NK-92 treated with Interleukin-12 subunit alpha and Interleukin-12 subunit beta, amount 100 ng/mL, for 24 hours (cell line): ENCODE measurements around the gene PER1.
"Not testable (repeated sequence)": the region's sequence is repeated elsewhere in the genome, so short reads cannot be mapped to it uniquely, and the experiment has no call there.

Experiments
- DNase-seq: peaks from one replicate; lab custom pipeline; 2025; lab: John Stamatoyannopoulos, UW

The PER1 gene

GRCh38 chr17:8119581-8120519, 32.4 kb downstream of the PER1 start:
- DNase-seq, result peak; percentile 56

GRCh38 chr17:8118769-8119580, 33.2 kb downstream of the PER1 start:
- peak; percentile 56 for DNase-seq

GRCh38 chr17:8117980-8118768, 34.0 kb downstream of the PER1 start, which contains the start of gene ALOXE3:
Gene ALOXE3 (minus strand): TSS chr17:8118514. CDS start chr17:8117990, 524 bp downstream.
- no peak for DNase-seq

GRCh38 chr17:8117367-8117979, 34.7 kb downstream of the PER1 start:
- no peak for DNase-seq

- no peak for DNase-seq
These were observed 35.4 kb downstream of the PER1 start for GRCh38 chr17:8116776-8117175.

- no peak for DNase-seq
These were observed 41.3 kb downstream of the PER1 start for GRCh38 chr17:8110907-8111306.

- no peak for DNase-seq
These were observed 41.8 kb downstream of the PER1 start for GRCh38 chr17:8110456-8110804.

GRCh38 chr17:8109661-8110455, 42.3 kb downstream of the PER1 start:
- DNase-seq, result peak; percentile 8

GRCh38 chr17:8108972-8109660, 43.1 kb downstream of the PER1 start:
- no peak for DNase-seq

GRCh38 chr17:8106980-8107379, 45.2 kb downstream of the PER1 start:
- not testable (repeated sequence) for DNase-seq

GRCh38 chr17:8105957-8106398, 46.2 kb downstream of the PER1 start:
- DNase-seq, result no peak

GRCh38 chr17:8104911-8105310, 47.3 kb downstream of the PER1 start:
- no peak for DNase-seq

GRCh38 chr17:8103549-8103948, 48.7 kb downstream of the PER1 start:
- DNase-seq, result no peak

GRCh38 chr17:8101721-8102120, 50.5 kb downstream of the PER1 start:
- DNase-seq, result no peak

- no peak for DNase-seq
These were observed 51.4 kb downstream of the PER1 start for GRCh38 chr17:8100763-8101162.

- DNase-seq, result no peak
These were observed 52.1 kb downstream of the PER1 start for GRCh38 chr17:8100111-8100510.

GRCh38 chr17:8096541-8096940, 55.7 kb downstream of the PER1 start:
- no peak for DNase-seq

- no peak for DNase-seq
These were observed 56.8 kb downstream of the PER1 start for GRCh38 chr17:8095361-8095760.

GRCh38 chr17:8091033-8091687, 61.0 kb downstream of the PER1 start:
- DNase-seq, result no peak
